TTC549 (cell line): Measurements from ENCODE around the gene NCK2.

Experiments used
- FAIRE-seq: peaks from 2 replicates; lab custom pipeline; 2012; peaks lifted over from hg19 to GRCh38; lab: Jason Lieb, UNC

The NCK2 gene

DNA sequence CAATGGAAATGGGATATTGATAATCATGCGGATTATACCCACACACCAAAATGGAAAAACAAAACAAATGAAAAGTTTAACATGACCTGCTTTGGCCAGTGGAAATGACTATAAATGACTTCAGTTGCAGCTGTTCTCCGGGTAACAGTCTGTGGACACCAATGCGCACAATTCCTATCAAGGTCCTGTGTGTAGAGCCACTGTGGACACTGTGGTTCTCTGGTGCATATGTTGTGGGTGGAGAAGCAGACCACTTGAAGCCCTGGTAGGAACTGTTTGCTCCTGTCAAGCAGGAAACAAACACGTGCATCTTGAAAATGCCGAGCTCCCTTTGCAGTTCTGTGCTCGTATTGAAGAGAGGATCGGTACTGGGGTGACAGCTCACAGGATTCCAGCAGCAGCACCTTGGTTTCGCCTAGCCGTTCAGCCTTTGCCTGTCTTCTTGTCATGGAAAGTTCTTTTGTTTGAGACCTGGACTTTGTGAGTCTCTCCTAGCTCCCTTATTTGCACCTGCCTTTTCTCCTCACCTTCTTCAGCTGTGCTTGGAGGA is 32.9 kb downstream of the NCK2 start:
- no peak for FAIRE-seq

DNA sequence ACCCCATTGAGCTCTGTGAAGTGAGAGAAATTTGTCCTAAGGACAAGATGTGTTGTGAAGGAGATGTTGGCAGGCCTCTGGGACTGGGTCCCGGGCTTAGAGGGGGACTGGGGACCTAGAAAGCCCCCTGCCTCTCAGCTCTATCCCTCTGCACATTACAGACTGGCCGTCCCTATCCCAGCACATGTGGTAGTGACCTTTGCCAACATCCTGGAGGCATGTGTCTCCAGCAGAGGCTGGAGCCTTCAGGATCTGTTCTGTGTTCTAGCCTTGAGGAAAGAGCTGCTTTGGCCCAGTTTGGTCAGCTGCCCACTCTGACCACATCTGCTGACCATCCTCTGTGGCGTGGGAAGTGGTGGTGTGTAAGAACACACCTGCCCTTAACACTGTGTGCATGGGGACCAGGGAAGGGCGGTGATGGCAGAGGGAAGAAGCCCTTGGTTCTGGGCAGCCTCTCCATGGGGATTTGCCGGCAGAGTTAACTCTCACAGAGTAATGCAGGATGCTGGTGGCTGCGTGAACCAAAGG is 33.4 kb downstream of the NCK2 start:
- FAIRE-seq: no peak

DNA sequence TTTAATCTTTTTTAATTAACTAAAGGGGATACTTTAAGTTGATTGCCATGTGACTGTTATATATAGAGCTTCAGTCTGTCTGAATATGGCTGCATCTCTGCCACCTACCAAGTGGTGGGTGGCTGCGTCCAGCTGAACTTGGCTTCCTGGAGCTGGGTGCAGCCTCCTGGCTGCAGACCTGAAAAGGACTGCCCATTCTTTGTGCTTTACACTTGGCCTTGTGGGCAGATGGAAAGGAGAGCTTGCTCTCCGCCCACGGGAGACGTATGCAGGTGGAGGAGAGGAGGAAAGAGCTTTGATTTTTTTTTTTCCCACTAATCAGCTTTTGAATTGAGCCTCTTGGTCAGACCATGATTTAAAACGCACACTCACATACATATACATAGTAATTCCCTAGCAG is 34.7 kb downstream of the NCK2 start:
- no peak for FAIRE-seq

DNA sequence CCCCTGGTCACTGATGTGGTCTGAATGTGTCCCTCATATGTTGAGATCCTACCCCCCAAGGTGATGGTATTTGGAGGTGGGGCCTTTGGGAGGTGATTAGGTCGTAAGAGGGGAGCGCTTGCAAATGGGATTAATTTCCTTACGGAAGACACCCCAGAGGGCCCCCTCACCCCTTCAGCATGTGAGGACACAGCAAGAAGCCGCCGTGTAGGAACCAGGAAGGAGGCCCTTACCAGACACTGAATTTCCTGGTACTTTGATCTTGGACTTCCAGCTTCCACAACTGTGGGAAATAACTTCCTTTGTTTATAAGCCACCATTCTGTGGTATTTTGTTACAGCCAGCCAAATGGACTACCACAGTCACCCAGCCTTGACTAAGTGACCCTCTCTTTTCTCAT is 35.9 kb downstream of the NCK2 start:
- FAIRE-seq: no peak

DNA sequence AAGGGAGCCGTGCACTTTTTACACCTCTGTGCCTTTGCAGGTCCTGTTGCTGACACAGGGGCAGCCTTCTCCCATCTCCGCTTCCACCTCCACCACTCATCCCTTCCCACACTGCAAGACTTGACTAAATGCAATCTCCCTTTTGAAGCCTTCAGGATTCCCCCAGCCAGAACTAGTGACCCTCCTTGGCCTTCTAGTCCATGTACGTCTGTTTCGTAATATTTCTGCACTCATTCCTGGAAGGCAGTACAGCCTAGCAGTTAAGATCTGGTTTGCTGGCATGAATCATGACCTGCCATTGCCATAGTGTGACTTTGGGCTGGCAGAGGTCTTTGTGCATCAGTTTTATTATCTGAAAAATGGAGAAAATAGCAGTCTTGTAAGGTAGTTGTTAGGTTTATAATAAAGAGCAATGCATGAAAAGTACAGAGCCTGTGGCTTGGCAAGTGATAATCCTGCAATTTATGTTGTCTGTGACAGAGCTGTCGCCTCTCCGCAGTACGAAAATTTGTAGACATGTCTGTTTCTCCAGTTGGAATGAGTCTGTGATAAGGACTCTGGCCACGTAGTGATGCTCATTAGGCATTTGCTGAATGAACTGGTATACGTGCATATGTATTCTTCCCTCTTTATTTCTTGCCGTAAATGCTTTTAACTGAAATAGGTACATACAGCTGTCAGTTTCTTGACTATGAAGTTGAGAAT is 36.7 kb downstream of the NCK2 start:
- FAIRE-seq: no peak

DNA sequence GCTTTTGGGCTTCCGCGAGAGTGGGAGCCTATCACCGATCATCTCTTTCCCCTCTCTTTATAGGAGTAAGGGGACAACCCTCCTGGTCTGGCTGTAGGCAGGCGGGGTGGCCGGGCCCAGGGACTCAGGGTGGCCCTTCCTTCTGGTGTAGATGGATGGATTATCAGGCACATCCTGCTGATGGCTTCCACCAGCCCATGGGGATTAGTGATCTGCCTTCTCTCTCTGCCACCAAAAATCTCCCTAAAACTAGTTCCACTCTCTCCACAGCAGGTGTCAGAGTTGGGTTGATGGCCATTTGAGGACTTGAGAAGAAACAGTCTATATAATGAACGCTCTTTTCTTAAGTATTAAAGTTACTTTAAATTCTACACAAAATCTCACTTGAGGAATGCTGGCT is 37.4 kb downstream of the NCK2 start:
- FAIRE-seq: no peak

DNA sequence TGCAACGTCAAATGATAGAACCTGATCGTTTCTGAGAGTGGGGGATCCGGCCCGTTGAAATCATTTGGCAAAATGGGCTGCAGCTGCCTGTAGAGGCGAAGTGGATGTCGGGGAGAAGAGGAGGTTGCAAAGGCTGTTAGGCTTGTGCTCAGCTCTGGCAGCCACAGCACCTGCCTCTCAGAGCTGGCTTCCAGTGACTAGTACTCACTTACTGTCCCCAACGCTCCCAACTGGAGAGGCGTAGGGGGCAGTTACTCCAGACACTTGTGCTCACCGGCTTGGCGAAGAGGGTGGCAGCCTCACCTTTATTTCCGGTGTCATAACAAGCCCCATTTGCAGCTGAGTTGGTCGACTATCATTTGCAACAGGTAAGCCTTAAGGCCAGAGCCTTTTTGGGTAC is 37.9 kb downstream of the NCK2 start:
- FAIRE-seq: no peak

DNA sequence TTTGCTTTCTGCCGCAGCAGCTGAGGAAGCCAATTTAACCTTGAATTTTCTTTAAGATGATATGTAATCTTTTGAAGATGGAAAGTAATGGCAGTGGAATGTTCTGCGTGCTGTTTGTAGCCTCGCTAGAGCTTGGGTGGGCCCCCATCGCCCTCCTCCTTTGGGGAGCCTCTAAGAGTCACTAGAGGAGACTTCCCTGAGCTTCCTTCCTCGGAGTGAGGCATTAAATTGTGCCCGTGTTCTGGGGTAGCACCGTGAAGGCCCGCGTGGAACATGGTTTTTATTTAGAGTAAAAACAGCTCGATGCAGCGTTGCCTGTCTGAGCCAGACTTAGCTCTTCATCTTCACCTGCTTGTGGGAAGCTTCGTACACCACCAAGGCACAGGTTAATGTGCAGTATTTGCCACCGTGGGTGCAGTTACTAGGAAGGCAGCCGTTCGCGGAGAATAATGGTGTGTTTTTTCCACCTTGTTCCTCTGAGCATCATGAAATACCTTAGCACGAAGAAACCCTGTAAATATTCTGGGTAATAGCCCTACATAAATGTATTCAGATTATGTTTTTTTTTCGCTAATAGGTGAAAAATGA is 38.5 kb downstream of the NCK2 start:
- FAIRE-seq: no peak

DNA sequence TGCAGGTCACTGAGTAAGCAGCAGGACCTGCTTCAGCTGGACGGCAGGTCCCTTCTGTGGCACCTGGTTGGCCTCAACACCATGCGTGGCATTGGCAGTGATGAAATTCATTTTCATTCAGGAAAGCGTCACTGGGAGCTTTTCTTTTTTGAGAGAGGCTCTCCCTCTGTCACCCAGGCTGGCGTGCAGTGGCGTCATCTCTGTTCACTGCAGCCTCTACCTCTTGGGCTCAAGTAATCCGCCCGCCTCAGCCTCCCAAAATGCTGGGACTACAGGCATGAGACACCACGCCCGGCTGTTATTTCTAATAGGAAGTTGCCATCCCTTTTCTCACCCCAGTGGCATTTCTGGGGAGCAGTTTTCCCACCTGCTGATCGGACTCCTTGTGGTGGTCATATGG is 39.3 kb downstream of the NCK2 start:
- FAIRE-seq: no peak

DNA sequence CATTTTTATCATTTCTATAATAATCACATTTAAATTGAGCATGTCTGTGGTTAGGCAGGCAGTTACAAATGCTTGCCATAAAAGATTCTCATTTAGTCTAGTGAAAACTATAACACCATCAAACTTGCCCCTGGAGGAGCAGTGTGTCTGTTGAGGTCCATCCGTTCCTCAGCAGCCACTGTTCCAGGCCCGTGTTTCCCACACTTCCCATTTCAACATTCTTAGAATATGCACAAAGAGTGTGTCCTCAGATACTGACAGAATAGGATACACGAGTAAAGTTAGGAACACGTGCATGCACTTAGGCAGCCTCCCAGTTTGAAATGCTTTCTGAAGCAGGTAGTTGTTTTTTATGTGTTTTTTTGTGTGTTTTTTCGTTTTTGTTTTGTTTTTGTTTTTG is 39.9 kb downstream of the NCK2 start:
- no peak for FAIRE-seq

DNA sequence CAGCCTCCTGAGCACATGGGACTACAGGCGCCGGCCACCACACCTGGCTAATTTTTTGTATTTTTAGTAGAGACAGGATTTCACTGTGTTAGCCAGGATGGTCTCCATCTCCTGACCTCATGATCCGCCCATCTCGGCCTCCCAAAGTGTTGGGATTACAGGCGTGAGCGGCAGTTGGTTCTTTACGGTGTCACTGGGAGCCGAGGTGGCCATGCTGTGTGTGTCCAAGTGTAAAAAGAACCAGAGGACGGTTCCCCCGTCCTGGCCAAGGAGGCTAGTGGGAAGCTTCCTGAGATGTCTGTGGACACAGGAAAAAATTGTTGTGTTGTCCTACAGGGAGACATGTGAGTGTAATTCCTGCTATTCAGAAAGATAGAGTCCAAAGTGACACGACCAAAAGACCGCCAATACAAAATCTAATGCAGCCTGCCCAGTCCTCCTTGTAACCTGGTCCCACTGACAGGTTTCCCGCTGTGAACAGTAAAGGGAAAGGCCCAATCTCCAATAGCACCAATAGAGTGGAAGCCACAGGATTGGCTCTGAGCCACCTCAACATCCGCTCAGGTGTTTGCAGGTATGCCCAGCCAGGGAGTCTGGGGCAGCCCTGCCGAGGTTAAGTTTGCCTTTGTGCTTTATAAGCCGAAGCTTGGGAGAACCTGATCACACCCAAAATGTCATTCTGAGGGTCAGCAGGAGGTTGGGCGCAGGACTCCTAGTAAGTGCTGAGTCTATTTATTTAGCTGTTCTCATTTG is 40.6 kb downstream of the NCK2 start:
- no peak for FAIRE-seq

DNA sequence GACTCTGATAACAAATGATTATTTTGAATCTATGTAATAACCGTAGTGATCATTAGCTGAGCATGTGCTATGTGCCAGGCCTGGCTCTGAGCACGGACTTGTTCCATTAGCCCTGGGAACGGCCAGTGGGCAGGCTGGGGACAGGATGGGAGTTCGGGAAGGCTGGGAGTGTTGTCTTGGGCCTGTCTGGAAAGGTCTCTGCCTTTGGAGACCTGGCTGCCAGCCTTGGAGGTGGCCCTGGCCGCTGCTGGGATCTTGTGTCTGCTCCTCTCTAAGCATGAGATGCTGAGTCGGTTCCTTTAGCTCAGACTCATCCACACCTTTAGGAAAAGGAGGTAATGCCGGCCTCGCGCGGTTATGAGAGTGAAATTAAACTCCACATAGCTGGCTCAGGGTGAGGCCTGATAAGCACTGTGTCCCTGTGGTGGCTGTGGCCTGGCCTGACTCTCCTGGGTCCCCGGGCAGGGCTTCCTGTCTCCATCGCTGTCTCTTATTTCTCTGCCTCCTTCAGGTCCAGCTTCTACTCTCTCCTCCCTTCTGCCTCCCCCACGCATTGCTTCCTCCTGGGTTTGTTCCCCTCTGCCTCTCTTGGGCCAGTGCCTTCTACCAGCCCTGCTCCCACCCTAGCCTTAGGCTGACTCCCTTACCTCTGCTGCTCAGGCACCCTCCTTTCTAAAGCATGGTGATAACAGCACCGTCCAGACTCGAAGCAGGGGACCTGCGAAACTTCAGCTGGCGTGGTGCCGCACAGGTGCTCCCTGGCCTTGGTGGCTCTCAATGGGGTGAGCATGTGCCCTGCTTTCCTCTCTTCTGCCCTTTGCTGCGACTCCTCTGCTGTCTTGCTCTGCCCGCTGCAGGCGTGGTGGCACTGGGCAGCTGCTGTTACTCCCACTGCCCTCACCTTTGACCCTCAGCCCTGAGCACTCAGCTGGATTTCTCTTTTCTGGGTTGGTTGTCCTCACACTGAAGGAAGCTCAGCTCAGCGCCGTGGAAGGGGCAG is 41.8 kb downstream of the NCK2 start:
- FAIRE-seq: no peak

DNA sequence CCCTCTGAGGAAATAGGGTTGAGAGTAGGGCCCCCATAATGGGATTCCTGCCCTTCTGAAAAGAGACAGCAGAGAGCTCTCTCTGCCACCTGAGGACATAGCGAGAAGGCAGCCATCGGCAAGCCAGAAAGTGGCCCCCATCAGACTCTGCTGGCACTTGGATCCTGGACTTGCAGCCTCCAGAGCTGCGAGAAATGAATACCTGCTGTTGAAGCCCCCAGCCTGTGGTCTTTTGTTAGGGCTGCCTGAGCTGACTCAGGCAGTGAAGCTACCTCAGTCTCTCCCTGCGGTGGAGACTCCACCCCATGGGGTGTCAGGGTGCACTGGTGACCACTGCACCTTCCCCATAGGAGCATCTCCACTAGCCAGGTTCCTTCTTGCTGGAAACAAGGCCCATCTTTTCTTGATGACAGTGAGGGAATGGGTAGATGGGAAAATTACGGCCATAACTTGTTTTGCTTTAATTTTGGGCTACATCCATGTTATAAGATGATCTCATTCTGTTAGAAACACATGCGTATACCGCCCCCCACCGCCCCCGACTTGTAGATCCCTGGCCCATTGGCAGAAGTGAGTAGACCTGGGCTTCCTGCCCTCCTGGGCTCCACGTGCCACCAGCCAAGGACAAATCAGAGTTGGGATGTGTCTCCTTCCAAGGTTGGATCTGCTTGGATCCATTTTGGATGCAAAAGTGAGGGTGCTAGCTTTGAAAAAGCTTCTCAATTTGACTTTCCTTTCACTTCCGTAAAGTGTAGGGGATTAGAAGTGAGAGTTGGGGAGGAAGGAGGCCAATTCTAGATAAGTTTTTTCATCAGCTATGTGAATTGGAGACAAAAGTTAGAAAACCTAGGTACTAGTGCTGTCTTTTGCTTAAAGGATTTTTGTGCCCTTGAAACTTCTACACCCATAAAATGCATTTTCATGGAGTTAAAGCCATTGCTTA is 42.9 kb downstream of the NCK2 start:
- no peak for FAIRE-seq

DNA sequence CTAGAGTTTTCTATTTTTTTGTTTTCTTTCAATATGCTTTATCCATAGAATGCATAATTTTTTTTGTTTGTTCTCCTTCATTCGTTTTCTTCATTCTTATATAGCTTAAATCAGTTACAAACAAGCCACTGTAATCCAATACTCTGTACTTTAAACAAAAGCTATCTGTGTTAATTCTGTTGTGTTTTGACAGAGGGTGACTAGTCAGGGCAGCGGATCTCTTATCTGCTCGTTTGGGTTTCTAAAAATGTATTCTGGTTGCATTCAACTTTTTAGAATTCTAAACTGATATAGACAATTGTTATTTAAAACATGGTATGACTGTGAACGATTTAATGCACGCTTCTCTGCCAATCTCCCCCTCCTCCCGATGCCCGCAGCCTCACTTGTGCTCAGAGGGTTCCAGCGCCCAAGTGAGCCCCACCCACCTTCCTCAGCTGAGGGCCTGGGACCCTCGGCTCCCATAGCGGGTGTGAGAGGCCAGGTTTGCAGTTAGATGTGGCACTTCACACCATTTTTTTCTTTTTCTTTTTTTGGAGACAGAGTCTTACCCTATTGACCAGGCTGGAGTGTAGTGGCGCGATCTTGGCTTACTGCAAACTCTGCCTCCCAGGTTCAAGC is 44.1 kb downstream of the NCK2 start:
- FAIRE-seq: no peak

DNA sequence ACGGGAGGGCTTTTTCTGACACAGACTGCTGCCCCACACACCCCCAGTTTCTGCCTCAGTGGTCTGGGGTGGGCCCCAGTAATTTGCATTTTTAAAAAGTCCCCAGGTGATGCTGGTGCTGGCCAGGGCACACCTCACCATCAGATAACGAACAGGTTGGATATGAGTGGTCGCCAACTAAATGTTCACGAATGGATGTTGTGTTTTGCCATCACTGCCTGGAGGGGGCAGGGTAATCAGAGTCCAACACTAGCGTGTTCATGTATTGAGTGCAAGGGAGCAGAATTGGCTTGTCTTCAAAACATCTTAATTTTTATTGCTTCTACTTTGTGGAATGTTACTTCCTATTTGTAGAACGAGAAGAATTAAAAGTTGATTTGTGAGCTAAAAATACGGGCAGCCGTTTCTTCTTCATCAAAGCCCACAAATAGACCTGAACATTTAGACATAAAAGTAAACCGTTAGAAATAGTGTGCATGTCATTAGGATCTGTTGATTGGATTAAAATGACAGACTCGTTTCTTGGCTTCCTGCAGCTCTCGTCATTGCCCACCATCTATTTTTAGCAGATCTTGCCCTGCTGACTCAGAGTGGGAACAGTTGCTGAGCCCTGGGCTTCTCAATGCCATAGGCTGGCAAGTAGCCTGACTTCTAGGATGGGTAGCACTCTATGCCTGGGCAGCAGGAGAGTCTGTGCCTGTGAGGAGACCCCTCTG is 45.2 kb downstream of the NCK2 start:
- no peak for FAIRE-seq

DNA sequence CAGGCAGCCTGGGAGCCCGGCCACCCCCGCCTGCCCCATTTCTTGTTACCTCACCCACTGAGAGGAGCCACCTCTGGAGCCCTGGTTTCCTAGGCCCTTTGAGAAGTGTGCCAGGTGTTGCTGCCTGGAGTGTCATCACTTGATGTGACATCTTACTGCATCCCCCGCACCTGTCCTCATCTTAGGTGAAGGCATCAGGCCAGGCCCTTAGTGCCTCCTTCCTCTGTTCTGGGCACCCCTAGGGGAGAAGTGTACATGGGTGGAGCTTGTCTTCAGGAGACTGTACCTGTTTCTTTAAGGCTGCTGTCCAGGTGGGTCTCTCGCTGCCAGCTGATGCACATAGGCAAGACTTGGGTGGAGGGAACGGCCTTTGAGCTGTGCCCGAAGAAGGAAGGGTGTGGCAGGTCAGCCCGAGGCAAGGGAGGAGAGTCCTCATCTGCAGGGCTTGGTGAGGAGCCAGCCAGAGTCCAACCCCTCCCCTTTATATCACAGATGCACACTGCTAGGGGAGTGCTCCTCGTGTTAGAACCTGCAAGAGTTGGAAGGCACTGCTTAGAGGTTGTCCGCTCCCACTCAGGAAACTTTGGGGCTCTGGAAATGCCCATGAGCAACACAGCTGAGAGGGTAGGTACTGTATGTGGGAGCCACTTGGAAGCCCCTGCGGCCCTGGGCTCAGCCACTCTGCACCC is 45.9 kb downstream of the NCK2 start:
- FAIRE-seq: no peak

DNA sequence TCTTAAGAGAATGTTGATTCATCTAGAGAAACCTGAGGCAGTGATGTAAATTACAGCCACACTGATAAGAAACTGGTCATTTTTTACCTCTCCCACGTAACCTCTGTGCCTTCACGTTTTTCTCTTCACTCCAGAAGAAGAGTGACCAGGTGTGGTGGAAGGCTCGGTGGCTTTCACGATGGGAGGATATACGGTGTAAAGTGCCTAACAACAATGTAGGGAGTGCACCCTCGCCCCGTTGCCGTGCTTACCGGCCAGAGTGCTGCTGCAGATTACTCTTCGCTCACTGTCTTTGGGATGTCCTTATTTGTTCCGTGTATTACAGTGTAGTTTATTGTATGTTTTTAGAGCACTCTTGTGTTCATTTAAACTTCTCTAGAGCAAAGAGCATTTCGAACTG is 46.5 kb downstream of the NCK2 start:
- FAIRE-seq: no peak

DNA sequence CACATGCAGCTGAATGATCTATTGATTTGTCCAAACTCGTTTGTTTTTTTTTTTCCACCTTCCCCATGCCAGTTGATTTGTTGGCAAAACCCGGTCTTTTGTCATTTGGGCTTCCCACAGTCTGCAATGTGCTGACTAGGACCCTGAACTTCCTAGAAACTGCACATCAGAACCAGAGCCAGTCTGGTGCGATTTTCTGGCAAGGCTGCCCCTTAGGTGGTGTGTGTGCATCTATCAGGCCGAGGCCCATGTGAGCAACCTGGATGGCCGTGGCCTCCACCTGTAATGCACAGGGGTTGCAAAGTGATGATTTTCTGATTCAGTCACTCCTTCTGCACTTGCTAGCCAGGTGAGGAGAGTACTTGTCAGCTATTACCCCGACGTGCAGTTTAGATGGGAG is 47.8 kb downstream of the NCK2 start:
- FAIRE-seq: no peak
